Medulla oblongata (tissue), 1 donor: ENCODE results near the gene IL1A.
"Not testable (repeated sequence)": the region's sequence is repeated elsewhere in the genome, so short reads cannot be mapped to it uniquely, and the experiment has no call there.

Experiments
- DNase-seq: peaks from one replicate; pipeline ENCODE4 v3.0.0-alpha.2; 2015; ENCODE audit errors: extremely low spot score

Gene IL1A, protein sequence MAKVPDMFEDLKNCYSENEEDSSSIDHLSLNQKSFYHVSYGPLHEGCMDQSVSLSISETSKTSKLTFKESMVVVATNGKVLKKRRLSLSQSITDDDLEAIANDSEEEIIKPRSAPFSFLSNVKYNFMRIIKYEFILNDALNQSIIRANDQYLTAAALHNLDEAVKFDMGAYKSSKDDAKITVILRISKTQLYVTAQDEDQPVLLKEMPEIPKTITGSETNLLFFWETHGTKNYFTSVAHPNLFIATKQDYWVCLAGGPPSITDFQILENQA

DNA sequence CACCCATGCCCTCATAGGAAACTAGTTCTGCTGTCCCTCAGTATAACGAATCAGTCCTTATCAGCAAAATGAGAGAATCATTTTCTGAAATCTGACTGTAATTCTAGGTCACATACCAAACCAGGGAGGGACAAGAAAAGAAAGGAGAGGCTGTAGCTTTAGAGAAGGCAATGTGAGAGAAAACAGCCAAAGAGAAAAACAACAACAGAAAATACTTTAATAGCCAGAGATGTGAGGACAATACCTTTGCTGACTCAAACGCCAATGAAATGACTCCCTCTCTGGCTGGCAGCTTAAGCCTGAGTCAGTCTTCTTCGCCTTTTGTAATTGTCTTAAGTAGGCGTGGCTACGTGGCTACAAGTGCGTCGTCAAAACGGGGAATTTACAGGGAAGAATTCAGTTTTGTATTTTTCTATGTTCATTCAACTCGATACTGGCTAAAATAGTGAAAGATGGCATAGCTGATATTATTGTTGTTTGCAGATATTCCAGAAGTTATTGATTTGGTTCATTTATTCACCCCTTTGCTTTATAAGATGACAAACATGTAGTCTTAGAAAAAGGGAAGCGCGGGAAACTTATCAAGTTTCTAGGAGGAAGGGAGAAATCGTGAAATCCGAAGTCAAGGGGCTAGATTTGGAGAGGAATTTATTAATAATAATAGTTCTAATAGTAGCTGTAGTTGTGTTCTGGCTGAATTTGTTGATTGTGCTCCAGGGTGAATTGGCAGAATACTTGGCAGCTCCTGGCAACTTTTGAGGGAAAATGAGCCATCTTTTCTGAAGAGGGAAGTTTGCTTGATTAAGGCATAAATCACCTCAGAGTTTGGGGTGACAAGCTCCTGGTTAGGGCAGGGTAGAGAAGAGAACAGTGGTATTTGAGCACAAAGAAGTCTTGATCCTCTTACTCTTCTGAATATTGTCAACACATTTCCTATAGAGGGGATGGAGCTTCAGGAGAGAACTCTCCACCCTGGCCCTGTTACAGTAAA lies at the start of gene IL1A:
TSS of gene IL1A (minus strand) at position 295 of the 991 bp plus-strand sequence. CDS start 723 bp downstream, outside the sequence.
- DNase-seq = peak; percentile 71

DNA sequence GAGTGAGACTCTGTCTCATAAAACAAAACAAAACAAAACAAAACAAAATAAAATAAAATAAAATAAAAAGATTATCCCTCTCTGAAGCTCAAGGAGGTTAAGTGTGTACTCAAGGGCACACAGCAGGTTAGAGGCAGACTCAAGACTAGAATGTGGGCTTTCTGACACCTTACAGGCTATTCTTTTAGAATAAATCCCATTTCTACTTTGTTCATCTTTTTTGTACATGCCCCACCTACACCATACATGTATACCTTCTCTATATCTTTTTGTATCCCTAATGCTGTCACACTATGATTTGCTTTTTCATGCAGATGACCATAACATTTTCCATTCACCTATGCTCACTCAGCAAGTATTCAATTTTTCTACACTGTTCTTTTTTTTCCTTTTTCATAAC lies 49.7 kb upstream of the IL1A start:
- no peak for DNase-seq

DNA sequence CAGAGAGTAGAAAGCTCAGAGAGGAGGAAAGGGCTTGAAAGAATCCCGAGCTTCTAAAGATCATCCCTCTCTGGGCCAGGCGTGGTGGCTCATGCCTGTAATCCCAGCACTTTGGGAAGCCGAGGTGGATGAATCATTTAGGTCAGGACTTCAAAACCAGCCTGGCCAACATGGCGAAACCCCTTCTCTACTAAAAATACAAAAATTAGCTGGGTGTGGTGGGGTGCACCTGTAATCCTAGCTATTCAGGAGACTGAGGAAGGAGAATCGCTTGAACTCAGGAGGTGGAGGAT lies 49.3 kb upstream of the IL1A start:
- DNase-seq = not testable (repeated sequence)

DNA sequence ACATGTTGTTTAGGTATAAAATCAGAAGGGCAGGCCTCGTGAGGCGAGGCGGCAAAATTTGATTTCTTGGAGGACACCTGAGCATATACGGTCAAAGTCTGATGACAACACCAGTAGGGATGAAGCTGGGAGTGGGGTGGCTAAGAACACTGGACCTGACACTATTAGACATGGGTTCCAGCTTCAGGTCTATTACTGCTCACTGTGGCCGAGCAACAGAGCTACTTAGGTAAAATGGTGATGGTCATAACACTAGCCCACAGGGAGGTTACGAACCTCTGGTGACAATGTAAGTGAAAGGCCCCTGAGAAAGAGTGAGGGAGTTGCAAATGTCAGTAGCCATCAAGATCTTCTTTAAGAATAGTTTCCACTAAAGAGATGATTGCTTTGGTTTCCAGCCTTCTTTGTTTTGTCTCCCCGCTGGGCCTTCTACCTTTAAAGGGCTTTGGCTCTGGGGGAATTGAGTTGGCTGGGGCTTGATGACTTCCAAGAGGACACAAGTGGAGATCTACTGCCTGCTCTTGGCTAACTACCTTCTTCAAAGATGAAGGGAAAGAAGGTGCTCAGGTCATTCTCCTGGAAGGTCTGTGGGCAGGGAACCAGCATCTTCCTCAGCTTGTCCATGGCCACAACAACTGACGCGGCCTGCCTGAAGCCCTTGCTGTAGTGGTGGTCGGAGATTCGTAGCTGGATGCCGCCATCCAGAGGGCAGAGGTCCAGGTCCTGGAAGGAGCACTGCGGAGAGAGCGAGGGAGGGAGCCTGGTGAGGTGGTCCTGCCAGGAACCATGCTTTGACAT lies 48.7 kb upstream of the IL1A start:
- DNase-seq = no peak

DNA sequence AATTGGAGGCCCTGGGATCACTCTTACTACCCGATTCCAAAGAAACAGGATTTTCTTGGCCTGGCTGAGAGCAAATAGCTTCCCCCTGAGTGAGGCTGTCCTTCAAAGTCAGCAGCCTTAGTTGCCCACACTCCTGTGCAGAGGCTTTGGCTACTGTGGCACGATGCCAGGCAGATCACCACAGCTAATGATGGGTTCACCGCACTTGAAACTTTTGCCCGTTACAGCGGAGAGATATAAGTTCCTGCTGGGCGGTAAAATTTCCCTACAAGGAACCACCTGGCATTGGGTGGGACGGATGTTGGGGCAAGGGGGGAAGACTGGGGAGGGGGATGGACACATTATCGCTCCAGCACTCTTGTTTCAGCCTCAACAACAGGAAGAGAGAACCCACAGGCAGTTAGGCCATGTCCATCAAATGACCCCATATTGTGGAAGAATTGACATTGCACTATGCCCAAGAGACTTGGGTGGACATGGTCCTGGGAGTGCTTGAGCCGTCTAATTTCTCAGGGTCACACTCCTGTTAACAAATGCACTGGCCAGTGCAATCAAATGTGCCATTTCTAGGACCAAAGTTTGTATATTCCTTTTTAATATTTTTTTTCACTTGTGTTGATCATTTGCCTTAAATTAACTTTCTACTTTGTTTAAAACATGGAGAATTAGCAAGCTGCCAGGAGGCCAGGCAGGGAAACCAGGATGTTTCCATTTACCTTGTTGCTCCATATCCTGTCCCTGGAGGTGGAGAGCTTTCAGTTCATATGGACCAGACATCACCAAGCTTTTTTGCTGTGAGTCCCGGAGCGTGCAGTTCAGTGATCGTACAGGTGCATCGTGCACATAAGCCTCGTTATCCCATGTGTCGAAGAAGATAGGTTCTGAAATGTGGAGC lies 47.9 kb upstream of the IL1A start:
- DNase-seq = no peak

DNA sequence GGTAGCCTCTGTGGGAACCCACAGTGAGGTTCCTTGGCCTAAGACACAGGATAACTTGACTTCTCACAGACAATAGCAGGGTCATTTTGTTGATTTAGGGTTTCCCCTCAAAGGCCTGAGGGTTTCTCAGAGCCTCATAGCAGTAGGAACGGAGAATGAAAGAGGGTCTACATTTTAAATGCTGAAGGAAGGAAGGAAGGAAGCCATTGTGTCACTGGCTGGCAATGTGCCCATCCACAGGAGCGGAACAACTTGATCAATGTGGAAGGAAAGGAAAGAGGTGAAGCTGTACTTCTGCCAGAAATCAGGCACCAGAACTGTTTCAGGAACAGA lies 47.2 kb upstream of the IL1A start:
- no peak for DNase-seq

DNA sequence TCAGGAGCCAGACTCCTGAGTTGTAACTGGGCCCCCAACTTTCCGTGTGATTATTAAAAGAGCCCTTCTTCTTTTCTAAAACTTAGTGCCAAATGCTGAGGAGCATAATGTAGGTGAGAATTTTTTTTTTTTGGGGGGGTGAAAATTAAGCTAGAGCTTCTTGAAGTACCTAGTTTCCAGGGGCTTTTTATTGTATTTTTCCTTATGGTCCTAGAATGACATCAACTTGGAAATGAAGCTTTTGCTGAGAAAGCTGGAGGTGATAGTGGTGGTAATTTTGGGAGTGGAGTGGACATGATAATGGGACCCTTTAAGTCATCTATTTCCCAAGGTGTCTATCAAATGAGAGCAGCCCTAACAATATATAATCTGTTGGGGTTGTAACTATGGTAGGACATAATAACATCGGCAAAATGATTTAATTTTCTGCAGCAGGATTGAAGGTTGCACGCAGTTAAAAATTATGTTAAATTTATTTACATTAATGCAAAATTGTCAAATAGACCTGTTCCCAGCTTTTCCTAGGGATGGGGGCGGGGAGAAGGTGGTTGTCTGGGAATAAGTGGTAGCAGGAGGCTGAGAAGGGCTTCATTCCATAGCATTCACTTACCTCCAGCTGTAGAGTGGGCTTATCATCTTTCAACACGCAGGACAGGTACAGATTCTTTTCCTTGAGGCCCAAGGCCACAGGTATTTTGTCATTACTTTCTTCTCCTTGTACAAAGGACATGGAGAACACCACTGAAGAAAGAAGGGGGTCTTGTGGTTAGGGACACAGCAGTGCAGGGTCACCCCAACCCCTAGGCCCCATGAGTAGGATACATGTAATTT lies 46.6 kb upstream of the IL1A start:
- DNase-seq = no peak

DNA sequence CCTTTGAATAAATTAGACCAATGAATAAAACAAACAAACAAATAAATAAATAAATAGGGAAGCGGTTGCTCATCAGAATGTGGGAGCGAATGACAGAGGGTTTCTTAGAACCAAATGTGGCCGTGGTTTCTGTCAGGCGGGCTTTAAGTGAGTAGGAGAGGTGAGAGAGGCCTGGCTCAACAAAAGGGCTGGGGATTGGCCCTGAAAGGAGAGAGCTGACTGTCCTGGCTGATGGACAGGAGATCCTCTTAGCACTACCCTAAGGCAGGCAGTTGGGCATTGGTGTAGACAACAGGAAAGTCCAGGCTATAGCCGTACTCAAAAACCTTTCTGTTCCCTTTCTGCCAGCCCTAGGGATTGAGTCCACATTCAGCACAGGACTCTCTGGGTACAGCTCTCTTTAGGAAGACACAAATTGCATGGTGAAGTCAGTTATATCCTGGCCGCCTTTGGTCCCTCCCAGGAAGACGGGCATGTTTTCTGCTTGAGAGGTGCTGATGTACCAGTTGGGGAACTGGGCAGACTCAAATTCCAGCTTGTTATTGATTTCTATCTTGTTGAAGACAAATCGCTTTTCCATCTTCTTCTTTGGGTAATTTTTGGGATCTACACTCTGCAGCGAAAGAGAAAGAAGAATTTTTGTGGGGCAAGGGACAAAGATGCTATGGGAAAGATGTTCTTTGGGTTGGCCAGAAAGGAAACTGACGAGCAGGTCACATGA lies 45.8 kb upstream of the IL1A start:
- DNase-seq = no peak

DNA sequence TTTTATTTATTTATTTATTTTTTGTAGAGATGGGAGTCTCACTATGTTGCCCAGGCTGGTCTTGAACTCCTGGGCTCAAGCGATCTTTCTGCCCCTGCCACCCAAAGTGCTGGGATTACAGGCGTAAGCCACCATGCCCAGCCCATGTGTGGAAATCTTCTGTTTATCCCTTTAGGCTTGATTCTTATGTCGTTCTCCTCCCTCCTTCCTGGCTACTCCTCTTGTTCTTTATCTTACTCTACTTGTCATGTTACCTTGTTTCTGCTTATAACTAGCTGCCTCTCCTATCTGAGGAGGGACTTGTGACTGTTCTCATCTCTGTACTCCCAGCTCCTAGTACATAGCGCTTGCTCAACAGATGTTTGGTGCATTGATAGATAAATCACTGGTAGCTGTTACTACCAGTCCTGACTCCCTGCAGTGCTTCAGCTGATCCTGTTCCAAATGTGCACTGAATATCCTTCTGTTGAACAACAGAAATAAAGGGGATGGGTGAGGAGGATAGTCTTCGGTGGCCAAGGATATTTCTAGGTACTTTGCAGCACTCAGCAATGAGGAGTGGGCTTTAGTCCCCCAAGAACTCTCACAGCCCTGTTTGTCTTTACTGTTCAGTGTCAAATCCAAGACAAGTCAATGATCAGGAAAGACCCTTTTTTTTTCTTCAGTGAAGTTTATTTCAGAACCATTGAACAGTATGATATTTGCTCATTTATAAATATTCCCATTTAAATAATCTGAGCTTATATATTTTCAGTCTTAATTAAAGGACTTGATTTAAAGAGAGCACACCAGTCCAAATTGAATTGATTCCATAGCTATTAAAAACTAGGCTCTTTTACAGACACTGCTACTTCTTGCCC lies 45.0 kb upstream of the IL1A start:
- no peak for DNase-seq

DNA sequence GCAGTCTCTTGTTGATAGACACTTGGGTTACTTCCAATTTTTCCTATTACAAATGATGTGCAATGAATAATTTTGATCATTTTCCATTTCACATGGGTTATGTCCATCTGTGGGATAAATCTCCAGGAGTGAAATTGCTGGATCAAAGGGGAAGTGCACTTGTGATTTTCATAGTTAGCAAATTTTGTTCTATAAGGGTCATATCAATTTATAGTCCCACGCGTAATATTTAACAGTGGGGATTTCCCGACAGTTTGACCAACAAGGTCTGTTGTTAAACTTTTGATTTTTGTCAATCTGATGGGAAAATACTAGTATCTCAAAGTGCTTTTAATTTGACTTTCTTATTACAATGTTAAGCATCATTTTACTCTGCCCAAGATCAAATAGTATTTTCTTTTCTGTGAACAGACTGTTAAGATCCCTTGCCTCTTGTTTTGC lies 44.0 kb upstream of the IL1A start:
- no peak for DNase-seq

DNA sequence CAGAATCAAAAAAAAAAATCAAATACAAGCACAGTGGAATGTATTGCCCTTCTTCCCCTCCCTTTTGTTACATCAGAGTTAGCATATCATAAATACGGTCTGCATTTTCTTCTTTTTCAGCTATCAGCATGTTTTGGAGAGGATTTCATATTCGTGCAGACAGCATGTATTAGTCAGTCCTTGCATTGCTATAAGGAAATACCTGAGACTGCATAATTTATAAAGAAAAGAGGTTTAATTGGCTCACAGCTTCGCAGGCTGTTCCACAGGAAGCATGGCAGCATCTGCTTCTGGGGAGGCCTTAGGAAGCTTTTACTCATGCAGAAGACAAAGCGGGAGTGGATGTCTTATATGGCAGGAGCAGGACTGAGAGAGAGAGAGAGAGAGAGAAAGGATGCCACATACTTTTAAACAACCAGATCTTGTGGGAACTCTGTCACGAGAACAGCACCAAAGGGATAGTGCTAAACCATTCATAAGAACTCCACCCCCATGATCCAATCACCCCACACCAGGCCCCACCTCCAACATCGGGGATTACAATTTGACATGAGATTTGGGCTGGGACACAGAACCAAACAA lies 43.4 kb upstream of the IL1A start:
- DNase-seq = no peak

DNA sequence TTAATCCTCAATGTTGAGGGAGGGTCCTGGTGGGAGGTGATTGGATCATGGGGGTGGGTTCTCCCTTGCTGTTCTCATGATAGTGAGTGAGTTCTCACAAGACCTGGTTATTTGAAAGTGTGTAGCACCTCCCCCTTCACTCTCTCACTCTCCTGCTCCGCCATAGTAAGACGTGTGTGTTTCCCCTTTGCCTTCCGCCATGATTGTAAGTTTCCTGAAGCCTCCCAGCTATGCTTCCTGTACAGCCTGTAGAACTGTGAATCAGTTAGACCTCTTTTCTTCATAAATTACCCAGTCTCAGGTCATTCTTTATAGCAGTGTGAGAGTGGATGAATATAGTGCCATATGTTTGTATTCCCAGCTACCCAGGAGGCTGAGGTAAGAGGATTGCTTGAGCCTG lies 42.7 kb upstream of the IL1A start:
- no peak for DNase-seq

DNA sequence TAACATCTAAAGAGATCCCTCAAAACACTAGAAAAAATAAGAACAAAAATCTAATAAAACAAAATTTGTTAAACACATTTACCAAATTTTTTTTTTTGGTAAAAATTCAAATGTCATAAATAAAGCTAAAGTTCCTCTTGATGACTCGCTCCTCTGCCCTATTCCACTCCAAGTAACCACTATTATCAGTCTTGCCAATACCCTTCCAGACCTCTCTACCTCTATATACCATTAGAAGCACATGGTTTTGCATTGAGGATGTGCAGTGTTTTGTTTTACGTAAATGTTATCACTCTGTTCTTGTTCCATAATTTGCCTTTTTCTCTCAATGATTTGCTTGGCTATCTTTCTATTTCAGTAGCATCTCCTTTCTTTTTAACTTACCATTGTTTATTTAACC lies 41.4 kb upstream of the IL1A start:
- no peak for DNase-seq

DNA sequence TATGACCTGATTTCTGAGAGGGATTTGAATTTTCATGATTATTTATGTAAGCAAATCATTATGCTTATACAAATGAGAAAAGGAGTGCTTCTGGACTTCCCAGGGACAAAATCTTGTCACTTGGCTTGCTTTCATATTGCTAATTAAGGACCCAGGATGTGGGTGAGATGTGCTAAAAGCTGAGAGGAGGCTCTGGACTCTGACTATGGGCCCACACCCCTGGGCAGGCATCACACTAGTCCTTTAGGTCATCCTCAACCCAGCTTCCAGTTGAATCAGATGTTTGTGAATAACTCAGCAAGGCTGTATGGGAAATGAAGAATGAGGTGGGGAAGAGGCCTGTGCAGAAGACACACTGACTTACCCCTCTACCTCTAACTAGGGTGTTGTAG lies 40.4 kb upstream of the IL1A start:
- DNase-seq = no peak

DNA sequence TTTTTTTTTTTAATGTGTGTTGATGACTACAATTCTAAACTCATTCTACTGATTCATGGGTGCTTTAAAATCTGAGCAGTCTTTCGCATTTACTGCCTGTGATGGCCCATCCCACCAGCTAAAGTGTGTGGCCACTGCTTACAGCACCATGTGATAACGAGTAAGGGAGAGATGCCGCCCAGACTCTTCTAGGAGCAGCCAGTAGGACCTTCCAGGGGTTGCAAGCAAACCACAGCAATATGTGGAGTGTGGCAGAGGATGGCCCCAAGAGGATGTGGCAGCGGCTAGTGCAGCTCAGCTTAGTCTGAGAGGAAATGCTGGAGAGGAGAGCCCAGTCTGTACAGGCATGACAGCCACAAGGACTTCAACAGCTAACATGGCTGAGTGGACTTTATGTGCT lies 37.4 kb upstream of the IL1A start:
- peak; percentile 18 for DNase-seq

DNA sequence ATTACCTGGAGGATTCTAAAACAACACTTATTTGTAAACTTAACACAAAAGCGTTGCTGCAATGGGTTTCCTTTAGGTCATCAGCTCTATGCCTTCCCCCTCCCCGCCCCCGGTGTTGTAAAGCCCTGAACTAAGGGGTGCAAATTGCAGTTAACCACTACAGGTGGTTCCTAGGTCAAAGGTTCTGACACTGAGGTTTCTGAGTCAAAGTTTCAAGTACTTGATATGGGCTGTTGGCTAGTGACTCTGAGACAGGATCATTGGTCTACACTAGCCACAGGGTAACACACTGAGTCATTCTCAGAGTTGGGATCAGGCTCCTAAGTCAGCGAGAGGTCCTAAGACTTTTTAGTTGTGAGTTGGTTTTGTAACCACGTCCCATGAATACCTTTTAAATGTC lies 36.8 kb upstream of the IL1A start:
- no peak for DNase-seq

DNA sequence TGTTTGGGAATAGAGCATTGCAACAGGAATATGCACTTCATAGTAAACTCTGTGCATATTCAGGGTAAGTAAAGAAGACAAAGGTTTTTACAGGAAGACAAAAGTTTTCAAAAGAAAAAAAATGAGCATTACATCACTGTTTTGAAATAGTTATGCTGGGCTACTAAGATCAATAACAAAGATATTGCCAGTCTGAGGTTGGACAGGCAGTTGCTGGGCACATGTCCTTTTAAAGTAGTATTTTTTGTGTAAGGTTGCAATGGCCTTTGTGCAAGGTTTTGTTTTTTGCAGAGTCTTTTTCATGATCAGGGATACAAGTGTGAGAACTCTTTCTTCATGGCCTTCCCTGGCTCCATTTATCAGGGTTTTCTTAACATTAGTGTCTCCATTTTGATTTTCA lies 36.0 kb upstream of the IL1A start:
- no peak for DNase-seq

DNA sequence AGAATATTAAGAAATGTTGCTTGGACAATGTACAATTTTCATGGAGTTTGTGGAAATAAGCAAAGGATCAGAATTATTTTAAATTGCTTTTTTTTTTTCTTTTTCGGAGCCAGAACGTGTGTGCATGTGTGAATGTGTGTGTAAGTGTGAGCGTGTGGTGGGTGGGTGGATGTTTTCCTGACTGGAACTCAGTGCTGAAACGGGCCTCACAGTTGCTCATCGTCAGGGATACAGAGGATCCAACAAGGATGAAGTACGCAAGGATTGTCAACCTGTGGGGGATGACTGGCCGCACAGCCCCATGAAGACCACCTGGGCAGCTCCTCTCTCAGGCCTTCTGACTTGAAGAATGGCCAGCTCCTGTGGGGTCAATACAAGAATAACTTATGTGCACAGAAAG lies 34.8 kb upstream of the IL1A start:
- DNase-seq = no peak
